ENCODE results near the gene APP. TPM values are rescaled to one million over a fixed set of nuclear protein-coding genes. Genes with fewer than 3 reads are reported as not detected.

APP gene
- total RNA-seq, 2 experiments from 2014 or later, result 0.55 TPM; not detected in 1

DNA sequence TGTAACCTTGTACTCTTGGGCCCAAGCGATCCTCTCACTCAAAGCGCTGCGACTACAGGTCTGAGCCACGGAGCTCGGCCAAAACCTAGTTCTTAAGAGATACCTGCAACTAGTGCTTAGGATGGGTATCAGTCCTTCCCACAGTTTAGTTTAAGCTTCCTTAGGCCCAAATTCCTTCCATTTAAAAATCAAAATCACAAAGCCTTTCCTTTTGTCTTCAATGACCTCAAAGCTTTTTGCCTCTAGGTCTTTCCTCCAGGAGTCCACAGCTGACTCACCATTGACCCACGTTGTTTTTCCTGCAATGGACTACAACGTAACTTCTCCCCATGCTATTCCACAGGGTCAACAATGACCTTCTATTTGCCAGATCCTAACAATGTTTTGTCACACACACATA, 64.0 kb downstream of the APP start:
- POLR2A ChIA-PET, result interaction anchor here (0.6 kb wide), 1 partner anchor 22 kb away, joined by 3 read pairs; no protein-coding TSS in a partner anchor
- BruUV-seq (replicated peaks), result no TSS peak
- Histone ChIP-seq H3K79me2 (ENCODE audit: insufficient read depth, low read depth, low read length) (no peaks in the 10 kb centered on the region), H3K9me2 (ENCODE audit: insufficient read depth, low read length) (no peaks in the 10 kb centered on the region), H3K4me1 (ENCODE audit: insufficient read depth, low read length, poor library complexity, severe bottlenecking) (no peaks in the 10 kb centered on the region), H3K27ac (ENCODE audit: low read depth, low read length, poor library complexity, severe bottlenecking) (no peak overlapping the region), H4K20me1 (ENCODE audit: insufficient read depth, low read length) (no peaks in the 10 kb centered on the region), H3K9me3 (ENCODE audit: low read length) (no peaks in the 10 kb centered on the region), H2AFZ (ENCODE audit: low read length) (no peak overlapping the region), H3K4me3 (ENCODE audit: low read depth, low read length, poor library complexity, severe bottlenecking) (no peak overlapping the region), H3K36me3 (ENCODE audit: insufficient read depth, low read length) (no peaks in the 10 kb centered on the region), H3K4me2 (ENCODE audit: low read length) (no peak overlapping the region)
- DNase-seq (ENCODE audit: low spot score), result no peak
- TF ChIP-seq, protein P1, sequence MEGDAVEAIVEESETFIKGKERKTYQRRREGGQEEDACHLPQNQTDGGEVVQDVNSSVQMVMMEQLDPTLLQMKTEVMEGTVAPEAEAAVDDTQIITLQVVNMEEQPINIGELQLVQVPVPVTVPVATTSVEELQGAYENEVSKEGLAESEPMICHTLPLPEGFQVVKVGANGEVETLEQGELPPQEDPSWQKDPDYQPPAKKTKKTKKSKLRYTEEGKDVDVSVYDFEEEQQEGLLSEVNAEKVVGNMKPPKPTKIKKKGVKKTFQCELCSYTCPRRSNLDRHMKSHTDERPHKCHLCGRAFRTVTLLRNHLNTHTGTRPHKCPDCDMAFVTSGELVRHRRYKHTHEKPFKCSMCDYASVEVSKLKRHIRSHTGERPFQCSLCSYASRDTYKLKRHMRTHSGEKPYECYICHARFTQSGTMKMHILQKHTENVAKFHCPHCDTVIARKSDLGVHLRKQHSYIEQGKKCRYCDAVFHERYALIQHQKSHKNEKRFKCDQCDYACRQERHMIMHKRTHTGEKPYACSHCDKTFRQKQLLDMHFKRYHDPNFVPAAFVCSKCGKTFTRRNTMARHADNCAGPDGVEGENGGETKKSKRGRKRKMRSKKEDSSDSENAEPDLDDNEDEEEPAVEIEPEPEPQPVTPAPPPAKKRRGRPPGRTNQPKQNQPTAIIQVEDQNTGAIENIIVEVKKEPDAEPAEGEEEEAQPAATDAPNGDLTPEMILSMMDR (conservative IDR thresholded peaks at IDR 0.05; ENCODE audit: low read length), result no peak
- TF ChIP-seq EZH2phosphoT487 (IDR thresholded peaks at IDR 0.05; ENCODE audit: borderline replicate concordance, low read depth, low read length), result no peak
- intact Hi-C loops (cut with micrococcal nuclease; ENCODE audit: unreplicated experiment), result no loop called here
- CTCF ChIA-PET (ENCODE audit: unreplicated experiment), result no interaction called here

DNA sequence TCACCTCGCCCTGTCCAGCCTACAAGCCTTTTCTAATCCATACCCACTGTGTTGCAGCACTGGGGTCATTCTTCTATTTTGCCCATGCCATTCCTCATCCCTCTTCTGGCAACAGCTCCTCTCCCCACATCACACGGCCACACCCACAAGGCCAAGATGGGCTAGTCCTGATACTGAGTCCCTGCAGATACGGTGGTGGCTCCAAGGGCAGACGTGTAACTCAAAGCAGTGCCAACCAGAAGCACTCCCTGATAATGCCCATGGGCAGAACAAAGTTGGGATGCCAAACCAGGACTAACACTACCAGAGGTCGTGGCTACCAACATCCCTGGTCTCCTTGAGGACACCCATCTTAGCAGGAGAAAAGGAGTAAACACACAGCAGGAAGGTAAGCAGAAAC, 64.8 kb downstream of the APP start:
- DNase-seq (ENCODE audit: low spot score), result no peak
- POLR2A ChIA-PET, result interaction anchor here (1.5 kb wide), 1 partner anchor 35 kb away, joined by 10 read pairs; no protein-coding TSS in a partner anchor
- Histone ChIP-seq H3K4me2 (ENCODE audit: low read length) (no peak overlapping the region), H3K4me3 (ENCODE audit: low read depth, low read length, poor library complexity, severe bottlenecking) (no peak overlapping the region), H3K36me3 (ENCODE audit: insufficient read depth, low read length) (no peaks in the 10 kb centered on the region), H3K4me1 (ENCODE audit: insufficient read depth, low read length, poor library complexity, severe bottlenecking) (no peaks in the 10 kb centered on the region), H3K79me2 (ENCODE audit: insufficient read depth, low read depth, low read length) (no peaks in the 10 kb centered on the region), H3K27ac (ENCODE audit: low read depth, low read length, poor library complexity, severe bottlenecking) (no peak overlapping the region), H3K9me3 (ENCODE audit: low read length) (no peaks in the 10 kb centered on the region), H4K20me1 (ENCODE audit: insufficient read depth, low read length) (no peaks in the 10 kb centered on the region), H2AFZ (ENCODE audit: low read length) (no peak overlapping the region), H3K9me2 (ENCODE audit: insufficient read depth, low read length) (no peaks in the 10 kb centered on the region)
- CTCF ChIA-PET (ENCODE audit: unreplicated experiment), result no interaction called here
- intact Hi-C loops (cut with micrococcal nuclease; ENCODE audit: unreplicated experiment), result no loop called here
- TF ChIP-seq, protein P1 (conservative IDR thresholded peaks at IDR 0.05; ENCODE audit: low read length), result no peak
- TF ChIP-seq EZH2phosphoT487 (IDR thresholded peaks at IDR 0.05; ENCODE audit: borderline replicate concordance, low read depth, low read length), result no peak
- BruUV-seq (replicated peaks), result no TSS peak

DNA sequence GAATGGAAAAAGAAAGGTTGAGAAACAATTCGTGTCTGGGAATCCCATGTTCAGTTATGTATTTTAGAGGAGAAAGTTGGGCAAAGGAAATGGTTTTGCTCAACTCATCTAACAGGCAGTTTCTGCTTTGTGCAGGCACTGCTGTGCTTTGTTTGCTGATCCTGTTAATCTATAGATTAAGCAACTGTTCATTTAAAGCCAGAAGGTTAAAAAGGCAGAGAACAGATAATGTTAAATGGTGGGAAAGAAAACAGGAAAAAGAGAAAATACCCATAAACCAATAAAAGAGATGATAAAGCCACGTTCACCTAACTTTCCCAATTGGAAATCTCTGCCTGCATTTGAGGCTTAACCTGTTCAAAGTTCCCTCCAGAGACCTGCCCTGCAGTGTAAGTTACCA, 70.0 kb downstream of the APP start:
- H3K79me2 ChIP-seq (ENCODE audit: insufficient read depth, low read depth, low read length), result no peaks in the 10 kb centered on the region
- ChIA-PET POLR2A (no interaction called here), CTCF (ENCODE audit: unreplicated experiment) (no interaction called here)
- no peak overlapping the region for H3K4me3 ChIP-seq (ENCODE audit: low read depth, low read length, poor library complexity, severe bottlenecking)
- no peak overlapping the region for H3K27ac ChIP-seq (ENCODE audit: low read depth, low read length, poor library complexity, severe bottlenecking)
- H3K36me3 ChIP-seq (ENCODE audit: insufficient read depth, low read length), result no peaks in the 10 kb centered on the region
- no peaks in the 10 kb centered on the region for H4K20me1 ChIP-seq (ENCODE audit: insufficient read depth, low read length)
- H3K9me2 ChIP-seq (ENCODE audit: insufficient read depth, low read length), result no peaks in the 10 kb centered on the region
- DNase-seq (ENCODE audit: low spot score), result no peak
- intact Hi-C loops (cut with micrococcal nuclease; ENCODE audit: unreplicated experiment), result no loop called here
- no peak overlapping the region for H2AFZ ChIP-seq (ENCODE audit: low read length)
- no peaks in the 10 kb centered on the region for H3K9me3 ChIP-seq (ENCODE audit: low read length)
- TF ChIP-seq, protein P1 (conservative IDR thresholded peaks at IDR 0.05; ENCODE audit: low read length), result no peak
- no peak for TF ChIP-seq EZH2phosphoT487 (IDR thresholded peaks at IDR 0.05; ENCODE audit: borderline replicate concordance, low read depth, low read length)
- BruUV-seq (replicated peaks), result no TSS peak
- no peaks in the 10 kb centered on the region for H3K4me1 ChIP-seq (ENCODE audit: insufficient read depth, low read length, poor library complexity, severe bottlenecking)
- H3K4me2 ChIP-seq (ENCODE audit: low read length), result no peak overlapping the region
